GM19193 (cell line): ENCODE measurements around the gene COL20A1.

Source experiments
- POLR2A ChIP-seq: IDR thresholded peaks from 4 replicates; pipeline ENCODE4 v1.6.1; 2011; ENCODE audit not compliant: insufficient read depth, insufficient read length; ENCODE audit errors: extremely low read depth

Gene COL20A1

GRCh38 chr20:63270606-63271325 is 22.2 kb upstream of the COL20A1 start:
- TF ChIP-seq POLR2A, result no peak

GRCh38 chr20:63272105-63273058 is 20.6 kb upstream of the COL20A1 start, which contains the start of gene ARFGAP1:
TSS of gene ARFGAP1 (plus strand) at chr20:63272813. CDS start at chr20:63275581, 2,768 bp downstream.
- TF ChIP-seq POLR2A, result peak; percentile 81

DNA sequence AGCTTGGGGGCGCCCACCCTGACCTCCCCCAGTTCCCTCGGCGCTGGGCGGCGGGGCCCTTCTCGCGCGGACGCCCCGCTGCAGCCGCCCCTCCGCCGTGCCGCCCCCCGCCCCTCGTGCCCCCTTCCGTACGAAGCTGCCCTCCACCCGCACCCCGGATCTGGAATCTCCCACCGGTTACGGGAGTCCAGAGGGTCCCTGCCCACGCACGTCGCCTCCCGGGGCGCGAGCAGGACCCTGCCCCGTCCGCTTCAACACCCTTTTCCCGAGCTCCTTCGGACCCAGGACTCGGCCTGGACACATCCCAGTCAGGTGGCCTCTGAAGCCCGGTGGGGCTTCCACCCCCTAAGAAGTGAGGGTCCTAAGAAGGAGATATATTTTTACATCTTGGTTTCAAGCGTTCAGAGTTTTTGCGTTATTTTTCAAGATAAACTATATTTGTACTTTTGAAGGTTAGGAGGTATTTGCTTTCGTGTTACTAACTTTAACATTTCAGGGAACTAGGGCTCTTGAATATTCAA is 19.9 kb upstream of the COL20A1 start:
- TF ChIP-seq POLR2A, result no peak

GRCh38 chr20:63273635-63274380 is 19.2 kb upstream of the COL20A1 start:
- TF ChIP-seq POLR2A, result no peak

DNA sequence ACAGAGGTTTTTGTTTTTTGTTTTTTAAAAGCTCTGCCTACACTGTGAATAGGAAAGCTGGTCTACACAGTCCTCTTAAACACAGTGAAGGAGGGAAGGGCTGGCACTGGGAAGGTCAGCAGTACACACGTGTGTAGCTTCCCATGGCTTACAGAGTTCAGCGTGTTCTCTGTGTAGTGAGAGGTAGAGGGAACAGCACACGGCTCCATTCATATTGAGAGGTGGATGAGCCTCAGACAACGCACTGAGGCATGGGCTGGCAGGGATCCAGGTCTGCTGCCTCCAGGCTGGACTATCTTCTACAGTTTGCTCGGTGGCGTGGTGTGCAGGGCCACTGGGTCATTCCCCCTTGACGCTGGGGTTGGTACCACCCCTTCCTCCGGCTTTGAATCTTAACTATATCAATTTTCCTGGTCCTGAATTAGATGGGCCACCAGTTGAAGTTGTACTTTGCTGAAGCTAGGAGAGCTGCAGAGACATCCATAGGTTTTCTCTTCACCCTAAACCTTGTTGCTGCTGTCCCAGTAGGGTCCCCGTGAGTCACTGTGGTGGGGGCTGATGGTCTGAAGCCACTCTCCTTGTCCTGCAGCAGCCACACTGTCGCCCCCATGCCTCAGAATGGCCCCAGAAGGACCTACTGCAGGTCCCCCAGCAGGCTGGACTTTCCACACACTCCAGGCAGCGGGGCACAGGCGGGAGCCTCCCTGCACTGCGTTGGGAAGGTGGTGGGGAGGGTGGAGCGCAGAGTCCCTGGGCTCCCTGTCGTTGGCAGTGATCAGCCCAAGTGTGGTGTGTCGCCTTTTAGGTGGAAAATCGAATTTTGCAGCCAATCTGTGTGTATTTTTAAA is 18.4 kb upstream of the COL20A1 start:
- no peak for TF ChIP-seq POLR2A

- no peak for TF ChIP-seq POLR2A
Observed at GRCh38 chr20:63275825-63276224, 17.2 kb upstream of the COL20A1 start.

- no peak for TF ChIP-seq POLR2A
Observed at GRCh38 chr20:63276956-63277355, 16.0 kb upstream of the COL20A1 start.

- no peak for TF ChIP-seq POLR2A
Observed at GRCh38 chr20:63277466-63278272, 15.3 kb upstream of the COL20A1 start.

GRCh38 chr20:63278661-63279060 is 14.3 kb upstream of the COL20A1 start:
- TF ChIP-seq POLR2A, result no peak

GRCh38 chr20:63279931-63280330 is 13.1 kb upstream of the COL20A1 start:
- TF ChIP-seq POLR2A, result no peak

DNA sequence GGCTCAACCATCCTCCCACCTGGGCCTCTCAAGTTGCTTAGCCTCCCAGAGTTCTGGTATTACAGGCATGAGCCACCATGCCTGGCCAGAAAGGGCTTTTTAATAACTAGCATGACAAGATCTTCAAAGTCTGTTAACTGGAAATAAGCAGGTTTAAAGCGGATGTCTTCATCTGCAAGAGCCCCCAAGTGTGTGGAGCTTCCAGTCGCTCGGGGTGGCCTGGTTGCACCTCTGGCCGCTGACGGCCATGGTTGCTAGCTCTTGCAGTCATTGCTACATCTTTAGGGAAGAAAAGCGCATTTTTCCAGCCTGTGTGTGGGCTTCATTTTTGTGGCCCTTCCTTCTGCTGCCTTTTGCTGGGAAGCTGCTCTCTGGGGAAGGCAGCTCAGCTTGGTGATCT is 12.6 kb upstream of the COL20A1 start:
- TF ChIP-seq POLR2A, result no peak

DNA sequence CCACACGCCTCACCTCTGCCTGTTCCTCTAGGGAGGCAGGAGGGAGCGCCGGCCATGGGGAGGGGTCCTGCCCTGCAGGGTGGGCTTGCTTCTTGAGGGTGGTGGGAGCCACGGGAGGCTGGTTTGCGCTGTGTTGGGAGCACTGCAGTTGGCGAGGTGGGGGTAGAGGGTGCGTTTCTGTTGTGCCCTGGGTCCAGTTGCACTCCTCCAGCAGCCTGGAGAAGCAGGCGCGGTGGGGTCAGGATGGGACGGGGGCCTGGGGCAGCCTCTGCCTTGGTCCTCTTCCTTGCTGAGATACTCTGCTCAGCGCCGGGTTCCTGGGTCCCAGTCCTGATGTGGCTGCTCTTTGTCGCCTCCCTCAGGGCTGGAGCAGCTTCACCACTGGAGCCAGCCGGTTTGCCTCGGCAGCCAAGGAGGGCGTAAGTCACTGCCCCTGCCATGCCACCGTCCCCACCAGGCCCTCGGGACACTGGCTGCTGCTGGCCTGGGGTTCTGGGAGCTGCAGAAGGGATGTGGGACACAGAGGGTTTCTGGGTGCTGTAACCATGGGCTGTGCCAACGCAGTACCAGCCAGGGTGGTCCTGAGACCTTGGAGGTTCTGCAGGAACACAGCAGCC is 11.9 kb upstream of the COL20A1 start:
- TF ChIP-seq POLR2A, result no peak
